Kidney epithelial cell (primary cell): Measurements from ENCODE around the gene ATP2A3. TPM values are rescaled to one million over a fixed set of nuclear protein-coding genes. Genes with fewer than 3 reads are reported as not detected.

Experiments
- DNase-seq: peaks from one replicate; pipeline ENCODE4 v3.0.0-alpha.2; 2010; ENCODE audit warnings: low read depth
- H3K27me3 ChIP-seq: 2 replicates; pipeline ENCODE4 v1.6.0; 2011; ENCODE audit warnings: low read length; ENCODE audit not compliant: control insufficient read depth, insufficient read depth
- H3K36me3 ChIP-seq: 2 replicates; pipeline ENCODE4 v1.5.1; 2011; ENCODE audit warnings: low read length; ENCODE audit not compliant: control insufficient read depth, insufficient read depth
- H3K4me3 ChIP-seq: 2 replicates; pipeline ENCODE4 v1.5.1; 2011; ENCODE audit warnings: low read depth, mild to moderate bottlenecking, control low read depth, low read length
- CTCF ChIP-seq: IDR thresholded peaks from 2 replicates; pipeline ENCODE4 v1.5.1; 2011; ENCODE audit warnings: mild to moderate bottlenecking, moderate library complexity, low read length, control low read depth, inconsistent platforms; ENCODE audit not compliant: insufficient read depth, poor library complexity, severe bottlenecking
- total RNA-seq: library from RNA; depleted of rRNA; stranded (reverse); fragments of >200 nt; gene quantifications from 2 replicates; pipeline ENCODE4 v1.2.3, GENCODE V29; 2015

The ATP2A3 gene
- total RNA-seq, 1 donor from 2014 or later, result 11.1 TPM

GRCh38 chr17:3926860-3927627, 37.2 kb downstream of the ATP2A3 start:
- no peak overlapping the region for H3K4me3 ChIP-seq
- H3K36me3 ChIP-seq, result no peaks in the 10 kb centered on the region
- DNase-seq, result no peak
- peaks cover 21% of the 10 kb centered on the region for H3K27me3 ChIP-seq
- TF ChIP-seq CTCF, result no peak

GRCh38 chr17:3925684-3926485, 38.4 kb downstream of the ATP2A3 start:
- no peak for TF ChIP-seq CTCF
- Histone ChIP-seq H3K36me3 (no peaks in the 10 kb centered on the region), H3K27me3 (peaks cover 24% of the 10 kb centered on the region), H3K4me3 (no peak overlapping the region)
- DNase-seq, result no peak

GRCh38 chr17:3924512-3925350, 39.5 kb downstream of the ATP2A3 start:
- TF ChIP-seq CTCF, result no peak
- peaks cover 24% of the 10 kb centered on the region for H3K27me3 ChIP-seq
- H3K4me3 ChIP-seq, result no peak overlapping the region
- no peak for DNase-seq
- H3K36me3 ChIP-seq, result no peaks in the 10 kb centered on the region

- H3K4me3 ChIP-seq, result no peak overlapping the region
- peaks cover 24% of the 10 kb centered on the region for H3K27me3 ChIP-seq
- no peaks in the 10 kb centered on the region for H3K36me3 ChIP-seq
- DNase-seq, result no peak
- TF ChIP-seq CTCF, result no peak
Observed at GRCh38 chr17:3923466-3924190, 40.6 kb downstream of the ATP2A3 start.

GRCh38 chr17:3922765-3923164, 41.5 kb downstream of the ATP2A3 start:
- no peak for DNase-seq
- no peaks in the 10 kb centered on the region for H3K36me3 ChIP-seq
- no peak for TF ChIP-seq CTCF
- no peak overlapping the region for H3K4me3 ChIP-seq
- H3K27me3 ChIP-seq, result peaks cover 24% of the 10 kb centered on the region
